GM12872 (cell line): ENCODE measurements around the gene SEMA5A.

Experiments
- CTCF ChIP-seq: IDR thresholded peaks from 3 replicates; pipeline ENCODE4 v1.5.1; 2011; ENCODE audit warnings: low read depth, mild to moderate bottlenecking, low read length, moderate library complexity; ENCODE audit not compliant: insufficient read depth

Gene SEMA5A

GRCh38 chr5:9347541-9348295, 198.2 kb downstream of the SEMA5A start:
- no peak for TF ChIP-seq CTCF

- TF ChIP-seq CTCF = no peak
Measured at GRCh38 chr5:9347032-9347431, 198.8 kb downstream of the SEMA5A start.

- no peak for TF ChIP-seq CTCF
Measured at GRCh38 chr5:9344751-9345240, 201.1 kb downstream of the SEMA5A start.

GRCh38 chr5:9343146-9343850, 202.6 kb downstream of the SEMA5A start:
- TF ChIP-seq CTCF = no peak

GRCh38 chr5:9342161-9342787, 203.6 kb downstream of the SEMA5A start:
- no peak for TF ChIP-seq CTCF

- TF ChIP-seq CTCF = no peak
Measured at GRCh38 chr5:9340085-9340484, 205.8 kb downstream of the SEMA5A start.

GRCh38 chr5:9339206-9339818, 206.6 kb downstream of the SEMA5A start:
- peak; percentile 80 for TF ChIP-seq CTCF
